Panc1 (cell line): ENCODE data around the gene FAM50A. TPM values are rescaled to one million over a fixed set of nuclear protein-coding genes. Genes with fewer than 3 reads are reported as not detected.

ENCODE experiments used
- ATAC-seq: fragments of 200-7000 bp; cut with Tn5 transposase; 2 replicates; pipeline ENCODE4 v1.9.1; 2020; ENCODE audit warnings: mild to moderate bottlenecking, moderate library complexity
- BruUV-seq: library from RNA; stranded (reverse); fragments of 400-500 nt; replicated peaks from 2 replicates; lab custom pipeline; 2021; lab: Mats Ljungman, UMichigan
- CTCF ChIA-PET: fragments of 300-600 bp; sonication (Branson Sonifier 250); formaldehyde crosslinking; loops from one replicate; lab custom pipeline; 2022; ENCODE audit warnings: antibody characterized with exemption; lab: Charles Lee
- POLR2A ChIA-PET: fragments of 300-600 bp; sonication (Branson Sonifier 250); formaldehyde crosslinking; loops from one replicate; lab custom pipeline; 2022; ENCODE audit warnings: antibody characterized with exemption; lab: Charles Lee
- DNase-seq: peaks from one replicate; pipeline ENCODE4 v3.0.0-alpha.2; 2010; ENCODE audit warnings: low read depth, low spot score
- H3K27ac ChIP-seq: 2 replicates; pipeline ENCODE4 v1.5.1; 2011; ENCODE audit warnings: mild to moderate bottlenecking, low read length, inconsistent platforms
- H3K27me3 ChIP-seq: fragments of 200-500 bp; sonication (Bioruptor generic); 2 replicates; pipeline ENCODE4 v1.6.0; 2014; ENCODE audit warnings: low read length, inconsistent platforms; ENCODE audit not compliant: control insufficient read depth, insufficient read depth
- H3K36me3 ChIP-seq: fragments of 200-500 bp; sonication (Bioruptor generic); 2 replicates; pipeline ENCODE4 v1.5.1; 2014; ENCODE audit warnings: inconsistent platforms, mild to moderate bottlenecking, low read length, moderate library complexity; ENCODE audit not compliant: control insufficient read depth, insufficient read depth
- H3K4me1 ChIP-seq: 2 replicates; pipeline ENCODE4 v1.5.1; 2011; ENCODE audit warnings: inconsistent platforms, mild to moderate bottlenecking, low read length, moderate library complexity; ENCODE audit not compliant: control insufficient read depth, insufficient read depth
- H3K4me3 ChIP-seq, 2 experiments: 2 replicates each; pipeline ENCODE4 v1.5.1; 2011 to 2012; ENCODE audit warnings: low read depth in 2 of 2, low read length in 2 of 2, mild to moderate bottlenecking in 2 of 2, inconsistent platforms in 1 of 2, moderate library complexity in 1 of 2
- H3K9me3 ChIP-seq: fragments of 200-500 bp; sonication (Bioruptor generic); 2 replicates; pipeline ENCODE4 v1.5.1; 2014; ENCODE audit warnings: low read depth, mild to moderate bottlenecking, inconsistent platforms, low read length, moderate library complexity; ENCODE audit not compliant: control insufficient read depth, insufficient read depth
- CTCF ChIP-seq: fragments of 450-650 bp; IDR thresholded peaks from 2 replicates; pipeline ENCODE4 v1.5.1; 2017; ENCODE audit warnings: mild to moderate bottlenecking
- POLR2AphosphoS5 ChIP-seq: IDR thresholded peaks from 2 replicates; pipeline ENCODE4 v1.6.1; 2012; ENCODE audit warnings: mild to moderate bottlenecking, low read depth, low read length, moderate library complexity
- REST ChIP-seq, 2 experiments: IDR thresholded peaks; 2 replicates each; pipeline ENCODE4 v1.6.1; 2011 to 2012; ENCODE audit warnings: low read depth in 2 of 2, control low read depth in 1 of 2, low read length in 1 of 2, mild to moderate bottlenecking in 1 of 2, moderate library complexity in 1 of 2; ENCODE audit not compliant: insufficient read depth in 1 of 2
- SIN3A ChIP-seq: IDR thresholded peaks from 2 replicates; pipeline ENCODE4 v1.6.1; 2012; ENCODE audit warnings: low read depth, mild to moderate bottlenecking, low read length, moderate library complexity, borderline replicate concordance; ENCODE audit not compliant: insufficient read depth
- TCF7L2 ChIP-seq: IDR thresholded peaks from 2 replicates; pipeline ENCODE4 v1.6.1; 2011; ENCODE audit warnings: mild to moderate bottlenecking, low read depth, low read length, inconsistent platforms
- in situ Hi-C: cut with HindIII; loops from 2 replicates; pipeline ENCODE4 v1.10.0; 2016; ENCODE audit warnings: low sequenced_read_pairs, low pct_unique_long_range_greater_than_20kb
- intact Hi-C: fragments of 100-400 bp; cut with micrococcal nuclease; formaldehyde crosslinking; loops from one replicate; pipeline ENCODE4 v1.10.0; 2022; ENCODE audit not compliant: unreplicated experiment
- total RNA-seq: library from RNA; stranded (reverse); gene quantifications from one replicate; pipeline ENCODE4 v1.2.1, GENCODE V29; 2021; ENCODE audit not compliant: unreplicated experiment

FAM50A gene
- total RNA-seq, 1 experiment from 2014 or later = 225 TPM

- POLR2A ChIA-PET = no interaction called here
- no TSS peak for BruUV-seq
- in situ Hi-C loops = no loop called here
Observed at GRCh38 chrX:154452823-154453222, 8.9 kb downstream of the FAM50A start.

GRCh38 chrX:154457491-154458115 is 13.7 kb downstream of the FAM50A start:
- BruUV-seq = no TSS peak
- peak overlapping the region; percentile 69 for H3K27ac ChIP-seq
- ATAC-seq (peak; percentile 62), DNase-seq (no peak)
- intact Hi-C loops (no loop called here), in situ Hi-C loops (no loop called here)
- TF ChIP-seq SIN3A (0 out of 2 replicates have a peak, but pooled peaks have one; percentile 30), POLR2AphosphoS5 (0 out of 2 replicates have a peak, but pooled peaks have one; percentile 2), CTCF (no peak)
- CTCF ChIA-PET = no interaction called here
- H3K36me3 ChIP-seq = no peaks in the 10 kb centered on the region
- no peaks in the 10 kb centered on the region for H3K9me3 ChIP-seq
- no peaks in the 10 kb centered on the region for H3K27me3 ChIP-seq
- POLR2A ChIA-PET = interaction anchor here (0.6 kb wide), 1 partner anchor 270 kb away, joined by 4 read pairs; no protein-coding TSS in a partner anchor
- H3K4me3 ChIP-seq = peak overlapping the region; percentile 65 to 78
- H3K4me1 ChIP-seq = peaks cover 5% of the 10 kb centered on the region

More at GRCh38 chrX:154452823-154453222, 8.9 kb downstream of the FAM50A start:
- ATAC-seq (no peak), DNase-seq (no peak)
- Histone ChIP-seq H3K9me3 (no peaks in the 10 kb centered on the region), H3K27ac (no peak overlapping the region), H3K4me3 (no peak overlapping the region), H3K36me3 (peaks cover 2% of the 10 kb centered on the region; the same call in 1 of the 2 replicates), H3K4me1 (no peaks in the 10 kb centered on the region), H3K27me3 (no peaks in the 10 kb centered on the region)
- intact Hi-C loops = no loop called here
- CTCF ChIA-PET = no interaction called here
- TF ChIP-seq TCF7L2 (no peak), REST (IDR thresholded peaks at IDR 0.05; ENCODE audit: insufficient read depth in 1 of 2, low read depth in 2 of 2, low read length in 1 of 2) (no peak), CTCF (no peak), POLR2AphosphoS5 (no peak)
